ENCODE measurements around the gene SETSIP.

GRCh38 chr1:92091625-92092024, 16.4 kb upstream of the SETSIP start:
- TF ChIP-seq CTCF (IDR thresholded peaks at IDR 0.05) (no peak), POLR2A (IDR thresholded peaks at IDR 0.05) (no peak)
